Suprapubic skin (tissue), 4 donors: ENCODE data around the gene CCDC7.

Experiments used
- CTCF ChIP-seq, 2 donors: fragments of 200-600 bp in 1 of 2; fragments of 450-650 bp in 1 of 2; sonication (generic) in 1 of 2; IDR thresholded peaks; one replicate each; pipeline ENCODE4 v1.5.1; 2016 to 2019; ENCODE audit warnings: antibody characterized with exemption in 2 of 2, mild to moderate bottlenecking in 1 of 2, moderate library complexity in 1 of 2
- EP300 ChIP-seq: sonication (generic); formaldehyde crosslinking; IDR thresholded peaks from one replicate; pipeline ENCODE4 v1.6.1; 2017; ENCODE audit warnings: antibody characterized with exemption
- POLR2A ChIP-seq, 2 donors: fragments of 450-650 bp; IDR thresholded peaks; one replicate each; pipeline ENCODE4 v1.6.1; 2017; ENCODE audit warnings: antibody characterized with exemption in 2 of 2, mild to moderate bottlenecking in 2 of 2, moderate library complexity in 2 of 2
- POLR2AphosphoS5 ChIP-seq, 3 donors: sonication (generic); formaldehyde crosslinking; IDR thresholded peaks; one replicate each; pipeline ENCODE4 v1.6.1; 2017; ENCODE audit warnings: antibody characterized with exemption in 3 of 3

- TF ChIP-seq POLR2A (IDR thresholded peaks at IDR 0.05) (no peak), CTCF (IDR thresholded peaks at IDR 0.05) (no peak), EP300 (no peak), POLR2AphosphoS5 (IDR thresholded peaks at IDR 0.05) (no peak)
Measured at GRCh38 chr10:32771217-32771616, 325.3 kb downstream of the CCDC7 start.
